ENCODE measurements around the gene NIM1K.
"Not testable (repeated sequence)": the region's sequence is repeated elsewhere in the genome, so short reads cannot be mapped to it uniquely, and the experiment has no call there.

The NIM1K gene

GRCh38 chr5:43190755-43191603, 1.0 kb upstream of the NIM1K start:
- peak; percentile 56 for DNase-seq (ENCODE audit: low read depth, low spot score)

- DNase-seq (ENCODE audit: low read depth, low spot score): peak; percentile 53
These were observed 644 bp downstream of the NIM1K start for GRCh38 chr5:43192558-43193180.

GRCh38 chr5:43193181-43193893, 1.3 kb downstream of the NIM1K start:
- peak; percentile 90 for DNase-seq (ENCODE audit: low read depth, low spot score)

GRCh38 chr5:43193894-43194265, 1.9 kb downstream of the NIM1K start:
- no peak for DNase-seq (ENCODE audit: low read depth, low spot score)

- no peak for DNase-seq (ENCODE audit: low read depth, low spot score)
These were observed 3.7 kb downstream of the NIM1K start for GRCh38 chr5:43195670-43196265.

DNA sequence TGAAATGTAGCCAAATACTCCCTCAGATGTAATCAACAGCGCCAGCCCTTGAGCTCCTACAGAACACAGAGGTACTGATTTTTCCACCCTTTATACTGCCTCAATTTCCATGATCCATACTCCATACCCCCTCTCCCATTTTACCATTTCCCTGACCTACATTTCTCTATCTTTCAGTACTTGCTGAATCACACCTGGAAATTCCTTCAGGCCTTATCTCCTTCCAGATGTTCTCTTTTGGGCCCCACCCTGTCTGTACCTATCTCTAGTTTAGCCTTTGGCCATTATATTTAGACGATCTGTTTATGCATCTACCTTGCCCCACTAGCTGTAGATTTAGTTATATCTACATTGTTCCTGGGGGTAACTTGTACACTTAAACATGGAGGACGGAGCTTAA, 5.5 kb downstream of the NIM1K start:
- no peak for DNase-seq (ENCODE audit: low read depth, low spot score)

DNA sequence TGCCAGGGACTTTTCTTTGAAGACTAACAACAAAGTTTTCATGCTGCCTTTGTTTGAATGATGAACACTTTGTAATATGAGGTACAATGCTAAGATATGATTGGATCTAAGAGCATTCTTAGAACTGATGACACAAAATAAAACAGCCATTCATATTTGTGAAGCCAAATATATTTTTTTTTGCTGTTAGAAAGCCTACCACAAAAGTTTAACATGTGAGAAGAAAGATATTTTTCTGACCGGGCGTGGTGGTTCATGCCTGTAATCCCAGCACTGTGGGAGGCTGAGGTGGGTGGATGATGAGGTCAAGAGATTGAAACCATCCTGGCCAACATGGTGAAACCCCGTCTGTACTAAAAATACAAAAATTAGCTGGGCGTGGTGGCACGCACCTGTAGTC, 9.4 kb downstream of the NIM1K start:
- DNase-seq (ENCODE audit: low read depth, low spot score): not testable (repeated sequence)

DNA sequence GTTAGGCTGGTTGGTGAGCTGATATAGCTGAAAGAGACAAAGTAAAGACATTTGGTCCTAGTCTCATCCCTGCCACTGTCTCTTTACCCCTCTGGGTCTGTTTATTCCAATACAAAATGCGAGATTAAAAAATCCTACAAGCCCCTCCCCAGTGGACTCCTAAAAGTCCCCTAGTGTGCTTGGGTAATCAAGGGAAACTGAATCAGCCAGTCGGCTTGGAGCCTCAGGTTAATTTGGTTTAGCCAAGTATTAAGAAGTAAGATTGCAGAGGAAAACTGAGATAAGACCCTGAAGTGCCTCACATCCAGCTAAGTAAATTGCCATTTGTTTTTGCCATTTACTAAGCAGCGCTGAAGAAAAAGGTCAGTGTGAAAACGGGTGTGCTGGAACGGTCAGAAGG, 10.4 kb downstream of the NIM1K start:
- no peak for DNase-seq (ENCODE audit: low read depth, low spot score)

DNA sequence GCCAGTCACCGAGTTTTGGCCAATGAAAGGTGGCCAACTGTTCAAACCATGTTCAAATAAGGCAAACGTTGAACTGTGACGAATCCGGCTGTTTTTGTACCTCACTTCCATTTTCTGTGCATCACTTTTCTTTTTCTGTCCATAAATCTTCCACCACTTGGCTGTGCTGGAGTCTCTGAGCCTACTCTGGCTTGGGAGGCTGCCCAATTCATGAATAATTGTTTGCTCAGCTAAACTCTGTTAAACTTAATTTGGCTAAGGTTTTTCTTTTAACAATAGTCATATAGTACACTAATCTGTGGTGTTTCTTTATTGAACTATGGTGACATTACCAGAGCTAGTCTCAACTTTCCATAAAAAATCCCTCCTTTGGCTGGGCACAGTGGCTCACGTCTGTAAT, 11.3 kb downstream of the NIM1K start:
- DNase-seq (ENCODE audit: low read depth, low spot score): peak; percentile 10

GRCh38 chr5:43204958-43205357, 12.9 kb downstream of the NIM1K start:
- DNase-seq (ENCODE audit: low read depth, low spot score): no peak

- peak; percentile 20 for DNase-seq (ENCODE audit: low read depth, low spot score)
These were observed 15.6 kb downstream of the NIM1K start for GRCh38 chr5:43207601-43208000.

- peak; percentile 23 for DNase-seq (ENCODE audit: low read depth, low spot score)
These were observed 16.6 kb downstream of the NIM1K start for GRCh38 chr5:43208658-43209057.

DNA sequence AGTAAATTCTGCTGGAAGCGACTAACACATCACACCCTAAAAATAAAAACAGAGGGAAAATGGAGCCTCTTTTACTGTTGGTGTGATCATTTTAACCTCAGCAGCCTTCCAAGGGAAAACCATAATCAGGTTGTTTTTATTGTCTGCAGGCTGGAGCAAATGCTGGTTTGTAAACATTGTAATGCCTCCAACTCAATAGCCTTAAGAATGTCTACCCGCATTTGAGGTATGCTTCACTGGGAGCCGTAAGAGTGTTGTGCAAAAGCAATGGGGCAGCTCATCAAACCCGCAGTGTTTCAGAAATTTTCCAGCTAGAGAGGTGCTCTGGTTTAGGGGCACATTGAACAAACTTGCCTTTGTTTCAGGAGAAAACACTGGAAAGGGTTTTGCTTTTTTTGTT, 17.0 kb downstream of the NIM1K start:
- DNase-seq (ENCODE audit: low read depth, low spot score): peak; percentile 24

GRCh38 chr5:43209833-43210232, 17.8 kb downstream of the NIM1K start:
- no peak for DNase-seq (ENCODE audit: low read depth, low spot score)

DNA sequence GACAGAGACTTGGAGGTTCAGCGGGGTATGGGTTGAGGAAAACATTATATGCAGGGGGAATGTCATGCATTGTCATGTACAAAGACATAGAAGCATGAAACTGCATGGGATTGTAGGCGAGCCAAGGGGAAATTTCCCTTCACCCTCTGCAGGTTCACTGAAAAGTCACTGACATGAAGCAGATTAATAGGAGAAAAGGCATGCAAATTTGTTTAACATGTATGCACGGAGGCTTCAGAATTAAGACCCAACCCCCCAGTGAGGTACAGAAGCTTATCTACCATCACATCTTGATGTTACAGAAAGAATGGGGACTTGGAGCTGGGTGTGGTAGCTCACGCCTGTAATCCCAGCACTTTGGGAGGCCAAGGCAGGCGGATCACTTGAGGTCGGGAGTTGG, 18.5 kb downstream of the NIM1K start:
- no peak for DNase-seq (ENCODE audit: low read depth, low spot score)

DNA sequence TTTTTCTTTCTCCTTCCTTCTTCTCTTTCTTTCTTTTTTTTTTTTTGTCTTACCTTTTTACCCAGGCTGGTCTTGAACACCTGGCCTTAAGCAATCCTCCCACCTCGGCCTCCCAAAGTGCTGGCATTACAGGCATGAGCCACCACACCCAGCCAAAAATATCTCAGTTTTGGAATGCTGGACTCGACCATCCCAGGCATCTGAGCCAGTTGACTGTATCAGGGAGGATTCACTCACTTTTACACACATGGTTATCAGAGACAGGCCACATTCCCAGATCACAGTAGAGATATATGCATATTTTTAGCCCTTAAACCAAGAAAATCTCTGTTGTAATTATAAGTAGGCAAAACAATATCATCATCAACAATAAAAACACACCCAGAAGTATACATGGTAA, 21.9 kb downstream of the NIM1K start:
- DNase-seq (ENCODE audit: low read depth, low spot score): no peak

DNA sequence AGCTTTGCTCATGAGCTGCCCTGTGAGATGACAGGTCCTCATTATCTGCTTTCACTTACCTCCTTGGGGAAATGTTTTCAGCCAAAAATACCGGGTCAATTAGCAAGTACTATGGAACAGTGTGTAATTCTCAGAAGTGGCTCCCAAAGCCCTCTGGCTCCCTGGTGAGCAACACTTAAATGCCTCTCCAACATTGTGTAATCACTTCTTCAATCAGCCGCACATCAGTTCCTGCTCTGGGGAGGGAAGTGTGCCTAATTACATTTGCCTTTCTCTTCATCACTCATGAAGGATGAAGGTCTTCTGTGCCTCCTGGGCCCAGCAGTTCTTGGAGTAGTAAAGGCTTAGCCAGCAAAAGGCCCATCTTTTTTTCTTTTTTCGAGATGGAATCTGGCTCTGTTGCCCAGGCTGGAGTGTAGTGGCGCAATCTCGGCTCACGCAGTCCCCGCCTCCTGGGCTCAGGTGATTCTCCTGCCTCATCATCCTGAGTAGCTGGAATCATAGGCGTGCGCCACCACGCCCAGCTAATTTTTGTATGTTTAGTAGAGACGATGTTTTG, 23.1 kb downstream of the NIM1K start:
- peak; percentile 14 for DNase-seq (ENCODE audit: low read depth, low spot score)

DNA sequence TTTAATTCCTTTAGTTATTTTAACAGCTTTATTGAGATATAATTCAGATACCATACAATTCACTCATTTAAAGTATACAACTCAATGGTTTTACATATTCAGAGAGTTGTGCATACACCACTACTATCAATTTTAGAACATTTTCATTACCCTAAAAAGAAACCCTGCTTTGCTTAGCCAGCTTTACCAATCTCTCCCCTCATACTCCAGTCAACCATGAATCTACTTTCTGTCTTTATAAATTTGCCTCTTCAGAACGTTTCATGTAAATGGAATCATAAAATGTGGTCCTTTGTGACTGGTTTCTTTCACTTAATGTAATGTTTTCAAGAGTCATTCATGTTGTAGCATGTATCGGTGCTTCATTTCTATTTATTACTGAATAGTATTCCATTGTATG, 24.9 kb downstream of the NIM1K start:
- no peak for DNase-seq (ENCODE audit: low read depth, low spot score)

DNA sequence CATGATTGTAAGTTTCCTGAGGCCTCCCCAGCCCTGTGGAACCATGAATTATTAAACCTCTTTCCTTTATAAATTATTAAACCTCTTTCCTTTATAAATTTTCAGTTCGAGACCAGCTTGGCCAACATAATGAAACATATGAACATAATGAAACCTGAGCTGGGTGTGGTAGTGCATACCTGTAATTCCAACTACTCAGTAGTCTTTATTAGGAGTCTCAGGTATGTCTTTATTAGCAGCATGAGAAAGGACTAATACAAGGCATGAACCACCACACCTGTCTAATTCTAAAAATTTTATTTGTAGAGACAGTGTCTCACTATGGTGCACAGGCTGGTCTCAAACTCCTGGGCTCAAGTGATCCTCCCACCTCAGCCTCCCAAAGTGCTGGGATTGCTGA, 27.1 kb downstream of the NIM1K start:
- no peak for DNase-seq (ENCODE audit: low read depth, low spot score)

DNA sequence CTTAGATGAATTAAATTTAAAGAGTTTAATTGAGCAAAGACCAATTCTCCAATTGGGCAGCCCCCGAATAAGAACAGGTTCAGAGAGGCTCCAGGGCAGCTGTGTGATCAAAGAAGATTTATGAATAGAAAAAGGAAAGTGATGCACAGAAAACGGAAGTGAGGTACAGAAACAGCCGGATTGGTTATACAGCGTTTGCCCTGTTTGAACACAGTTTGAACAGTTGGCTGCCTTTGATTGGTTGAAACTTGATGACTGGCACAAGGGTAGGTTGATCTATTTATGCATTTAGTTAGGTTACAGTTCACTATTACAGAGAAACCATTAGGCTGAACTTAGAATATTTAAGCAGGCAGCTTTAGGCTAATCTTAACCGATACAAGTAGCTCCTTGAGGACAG, 29.5 kb downstream of the NIM1K start:
- no peak for DNase-seq (ENCODE audit: low read depth, low spot score)

DNA sequence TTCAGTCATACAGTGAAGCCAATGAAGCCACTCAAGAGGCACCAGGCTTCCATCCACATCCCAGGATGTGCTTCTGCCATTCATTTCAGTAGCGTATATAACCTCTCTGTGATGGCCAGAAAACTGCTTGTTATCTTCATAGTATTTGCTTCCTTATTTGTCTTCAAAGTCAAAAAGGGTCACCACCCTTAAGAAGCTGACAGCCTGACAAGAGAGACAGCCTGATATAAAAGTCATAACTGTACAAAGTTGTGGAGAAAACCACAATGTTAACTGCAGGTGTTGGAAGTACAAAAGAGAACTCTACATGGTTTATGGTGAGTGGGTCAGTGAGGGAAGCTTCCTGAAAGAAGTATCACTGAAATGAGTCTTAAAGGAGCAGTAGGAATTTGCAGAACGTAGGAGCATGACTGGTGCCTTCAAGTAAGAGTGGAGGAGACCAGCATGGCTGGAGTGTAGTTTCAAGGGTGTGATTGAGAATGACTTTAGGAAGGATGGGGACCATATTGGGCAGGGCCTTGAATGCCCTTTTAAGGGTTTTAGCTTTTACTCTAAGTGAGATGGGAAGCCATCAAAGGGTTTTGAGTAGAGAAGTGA, 33.7 kb downstream of the NIM1K start:
- no peak for DNase-seq (ENCODE audit: low read depth, low spot score)

- peak; percentile 60 for DNase-seq (ENCODE audit: low read depth, low spot score)
These were observed 35.6 kb downstream of the NIM1K start for GRCh38 chr5:43227655-43228054.

Measured in astrocyte of the hippocampus (primary cell).